ENCODE results near the gene MYH14. TPM values are rescaled to one million over a fixed set of nuclear protein-coding genes. Genes with fewer than 3 reads are reported as not detected.

The MYH14 gene
- total and polyA plus RNA-seq, 2 of the 13 experiments (the other 11 are each of a cell fraction or from before 2014, with no cell fraction given): 5.5 to 5.8 TPM

GRCh38 chr19:50333737-50334617, 130.6 kb downstream of the MYH14 start (continued):
- TF ChIP-seq ZNF20 (CRISPR knock-in tag; IDR thresholded peaks at IDR 0.05) (no peak), ZNF256 (CRISPR knock-in tag; conservative IDR thresholded peaks at IDR 0.05) (peak; percentile 79), NFRKB (IDR thresholded peaks at IDR 0.05) (no peak), ZNF720 (CRISPR knock-in tag; IDR thresholded peaks at IDR 0.05) (no peak), ZNF776 (CRISPR knock-in tag; IDR thresholded peaks at IDR 0.05) (peak; percentile 93; the same call in 1 of the 2 replicates), ZNF816 (CRISPR knock-in tag; IDR thresholded peaks at IDR 0.05; ENCODE audit: borderline replicate concordance) (no peak), HDAC2 (CRISPR knock-in tag; IDR thresholded peaks at IDR 0.05) (no peak), TOE1 (CRISPR knock-in tag; IDR thresholded peaks at IDR 0.05) (no peak), IRF2 (CRISPR knock-in tag; IDR thresholded peaks at IDR 0.05) (no peak; the same call in 1 of the 2 replicates), ARNT2 (CRISPR knock-in tag; IDR thresholded peaks at IDR 0.05; ENCODE audit: low read depth) (peak; percentile 85), CREB3 (CRISPR knock-in tag; IDR thresholded peaks at IDR 0.05) (peak; percentile 92), ZNF329 (CRISPR knock-in tag; IDR thresholded peaks at IDR 0.05; ENCODE audit: low read depth) (peak; percentile 71; the same call in 1 of the 2 replicates), ZNF451 (CRISPR knock-in tag; IDR thresholded peaks at IDR 0.05) (peak; percentile 63; the same call in 1 of the 2 replicates), CSRNP1 (CRISPR knock-in tag; IDR thresholded peaks at IDR 0.05) (peak; percentile 37; the same call in 1 of the 2 replicates), ZFP82 (CRISPR knock-in tag; IDR thresholded peaks at IDR 0.05; ENCODE audit: borderline replicate concordance) (no peak), ZFX (CRISPR knock-in tag; IDR thresholded peaks at IDR 0.05; ENCODE audit: low read depth) (peak; percentile 90), SPEN (CRISPR knock-in tag; IDR thresholded peaks at IDR 0.05; ENCODE audit: low read depth) (peak; percentile 74), GATAD1 (CRISPR knock-in tag; IDR thresholded peaks at IDR 0.05) (peak; percentile 63; the same call in 1 of the 2 replicates), ETV5 (CRISPR knock-in tag; IDR thresholded peaks at IDR 0.05; ENCODE audit: borderline replicate concordance) (peak; percentile 47; the same call in 1 of the 2 replicates), SMAD3 (CRISPR knock-in tag; IDR thresholded peaks at IDR 0.05) (no peak), ZIK1 (CRISPR knock-in tag; IDR thresholded peaks at IDR 0.05; ENCODE audit: borderline replicate concordance, low read depth) (no peak)
- TF ChIP-seq, protein P1, sequence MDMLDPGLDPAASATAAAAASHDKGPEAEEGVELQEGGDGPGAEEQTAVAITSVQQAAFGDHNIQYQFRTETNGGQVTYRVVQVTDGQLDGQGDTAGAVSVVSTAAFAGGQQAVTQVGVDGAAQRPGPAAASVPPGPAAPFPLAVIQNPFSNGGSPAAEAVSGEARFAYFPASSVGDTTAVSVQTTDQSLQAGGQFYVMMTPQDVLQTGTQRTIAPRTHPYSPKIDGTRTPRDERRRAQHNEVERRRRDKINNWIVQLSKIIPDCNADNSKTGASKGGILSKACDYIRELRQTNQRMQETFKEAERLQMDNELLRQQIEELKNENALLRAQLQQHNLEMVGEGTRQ (IDR thresholded peaks at IDR 0.05; ENCODE audit: low read depth, low read length): no peak
- TF ChIP-seq, protein P1 (CRISPR knock-in tag; IDR thresholded peaks at IDR 0.05; ENCODE audit: borderline replicate concordance): no peak
- TF ChIP-seq, protein P2, sequence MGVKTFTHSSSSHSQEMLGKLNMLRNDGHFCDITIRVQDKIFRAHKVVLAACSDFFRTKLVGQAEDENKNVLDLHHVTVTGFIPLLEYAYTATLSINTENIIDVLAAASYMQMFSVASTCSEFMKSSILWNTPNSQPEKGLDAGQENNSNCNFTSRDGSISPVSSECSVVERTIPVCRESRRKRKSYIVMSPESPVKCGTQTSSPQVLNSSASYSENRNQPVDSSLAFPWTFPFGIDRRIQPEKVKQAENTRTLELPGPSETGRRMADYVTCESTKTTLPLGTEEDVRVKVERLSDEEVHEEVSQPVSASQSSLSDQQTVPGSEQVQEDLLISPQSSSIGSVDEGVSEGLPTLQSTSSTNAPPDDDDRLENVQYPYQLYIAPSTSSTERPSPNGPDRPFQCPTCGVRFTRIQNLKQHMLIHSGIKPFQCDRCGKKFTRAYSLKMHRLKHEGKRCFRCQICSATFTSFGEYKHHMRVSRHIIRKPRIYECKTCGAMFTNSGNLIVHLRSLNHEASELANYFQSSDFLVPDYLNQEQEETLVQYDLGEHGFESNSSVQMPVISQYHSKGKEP (CRISPR knock-in tag; IDR thresholded peaks at IDR 0.05): no peak
